GM21423 (cell line): ENCODE results near the gene SCNN1G.
A peak's percentile ranks its signal among the peaks of the same experiment; 100 is the strongest.

Source experiments
- ATAC-seq: cut with Tn5 transposase; IDR thresholded peaks from one replicate; pipeline ENCODE4 v1.9.1; 2021; ENCODE audit warnings: mild to moderate bottlenecking, moderate library complexity; ENCODE audit not compliant: unreplicated experiment

Gene SCNN1G

DNA sequence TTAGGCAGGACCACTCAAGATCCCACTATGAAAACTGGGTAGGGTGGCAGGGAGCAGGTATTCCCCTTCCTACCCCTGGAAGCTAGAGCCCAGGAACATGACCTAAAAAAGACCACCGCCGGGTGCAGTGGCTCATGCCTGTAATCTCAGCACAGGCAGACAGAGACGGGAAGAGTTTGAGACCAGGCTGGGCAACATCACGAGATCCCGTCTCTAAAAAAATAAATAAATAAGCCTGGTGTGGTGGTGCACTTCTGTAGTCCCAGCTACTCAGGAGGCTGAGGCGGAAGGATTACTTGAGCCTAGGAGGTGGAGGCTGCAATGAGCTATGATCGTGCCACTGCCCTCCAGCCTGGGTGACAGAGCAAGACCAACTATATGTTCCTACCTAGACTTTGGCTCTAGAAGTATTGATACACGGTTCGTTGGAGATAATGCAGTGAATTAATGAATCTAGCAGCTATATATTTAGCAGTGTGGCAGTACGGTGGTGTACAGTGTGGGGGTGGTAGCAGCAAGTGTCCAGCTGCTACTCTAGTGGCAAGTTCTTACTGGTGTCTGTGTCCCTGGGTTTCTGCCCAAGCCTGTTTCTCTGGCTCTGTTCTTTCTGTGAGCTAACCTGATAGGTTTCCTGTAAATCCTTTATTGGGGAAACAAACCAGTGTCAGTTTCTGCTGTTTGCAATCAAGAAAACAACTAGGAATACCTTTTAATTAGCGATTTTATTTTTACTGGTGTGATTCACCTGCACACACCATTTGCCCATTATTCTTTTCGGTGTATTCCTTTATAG lies 30.0 kb upstream of the SCNN1G start:
- no peak for ATAC-seq

- no peak for ATAC-seq
Measured at GRCh38 chr16:23155445-23156049, 27.0 kb upstream of the SCNN1G start.

GRCh38 chr16:23156110-23156509 lies 26.4 kb upstream of the SCNN1G start:
- no peak for ATAC-seq

DNA sequence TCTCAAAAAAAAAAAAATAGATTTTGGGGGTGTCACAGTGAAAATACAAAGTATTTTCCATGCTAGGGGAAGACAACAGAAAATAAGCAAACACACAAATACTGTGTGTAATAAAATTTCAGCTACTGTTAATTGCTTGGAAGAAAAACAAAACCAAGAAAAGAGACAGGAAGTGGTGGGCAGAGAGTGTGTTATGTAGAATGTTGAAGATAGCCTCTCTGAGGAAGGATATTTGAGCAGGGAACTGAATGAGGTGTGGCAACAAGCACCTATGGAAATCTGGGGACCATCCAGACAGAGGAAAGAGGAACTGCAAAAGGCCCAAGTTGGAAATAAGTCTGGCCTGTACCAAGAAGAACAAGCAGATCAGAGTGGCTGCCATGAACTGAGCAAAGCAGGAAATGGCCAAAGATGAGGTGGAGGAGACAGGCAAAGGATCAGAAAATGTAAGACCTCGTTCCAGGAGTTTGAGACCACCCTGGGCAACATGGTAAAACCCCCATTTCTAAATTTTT lies 25.5 kb upstream of the SCNN1G start:
- no peak for ATAC-seq

DNA sequence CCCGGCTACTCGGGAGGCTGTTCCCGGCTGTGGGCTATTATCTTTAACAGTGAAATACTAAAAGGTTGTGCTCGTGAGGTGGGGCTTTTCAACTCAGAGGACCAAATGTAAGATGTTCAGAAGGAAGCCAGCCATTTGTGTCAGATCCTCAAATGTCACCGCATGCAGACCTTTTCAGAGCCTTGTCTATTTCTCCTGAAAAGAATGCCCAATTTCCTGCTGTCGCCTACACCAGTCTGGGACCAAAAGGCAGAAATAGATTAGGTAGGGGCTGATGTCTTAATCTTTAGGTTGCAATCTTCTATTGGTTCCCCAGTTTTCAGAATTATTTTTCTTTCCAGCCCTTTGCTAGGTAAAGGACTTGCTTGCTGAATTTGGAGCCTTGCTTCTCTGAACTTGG lies 24.4 kb upstream of the SCNN1G start:
- ATAC-seq, result no peak

- no peak for ATAC-seq
Measured at GRCh38 chr16:23160082-23160481, 22.5 kb upstream of the SCNN1G start.

DNA sequence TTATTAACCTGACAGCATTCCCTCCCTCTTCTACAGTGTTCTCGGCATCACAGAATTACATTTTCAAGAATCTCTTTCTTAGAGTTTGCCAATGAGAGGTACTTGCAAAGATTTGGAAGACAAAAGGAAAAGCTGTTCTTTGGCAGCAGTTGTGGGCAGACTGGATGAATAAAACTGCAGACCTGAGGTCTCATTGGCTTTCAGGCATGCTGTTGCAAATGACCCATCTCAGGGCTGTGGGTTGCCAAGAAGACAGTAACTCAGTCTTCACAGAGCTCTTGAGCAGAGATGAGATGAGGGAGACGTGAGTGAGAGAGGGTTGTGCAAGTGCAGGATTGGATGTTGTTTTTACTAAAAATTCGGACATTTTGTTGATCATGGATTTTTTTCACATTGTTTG lies 22.0 kb upstream of the SCNN1G start:
- ATAC-seq, result no peak

GRCh38 chr16:23163921-23164320 lies 18.6 kb upstream of the SCNN1G start:
- no peak for ATAC-seq

- no peak for ATAC-seq
Measured at GRCh38 chr16:23164736-23165135, 17.8 kb upstream of the SCNN1G start.

DNA sequence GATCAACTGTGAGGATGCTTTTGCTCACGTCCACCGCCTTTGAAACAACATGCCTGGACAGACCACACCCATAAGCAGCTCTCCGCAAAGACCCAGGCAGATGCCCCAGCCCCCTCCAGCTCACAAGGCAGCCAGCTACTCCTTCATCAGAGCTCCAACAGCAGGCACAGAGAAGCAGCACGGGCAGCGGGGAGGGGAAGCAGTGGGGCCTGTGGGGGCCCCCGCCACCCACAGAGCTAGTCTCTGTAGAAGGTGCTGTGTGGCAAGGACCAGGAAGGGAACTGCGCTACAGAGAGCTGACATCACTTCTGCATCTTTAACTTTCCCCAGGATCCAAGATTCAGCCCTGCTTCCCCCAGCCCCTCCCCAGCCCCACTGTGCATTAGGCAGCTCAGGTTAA lies 10.0 kb upstream of the SCNN1G start:
- ATAC-seq, result no peak

- no peak for ATAC-seq
Measured at GRCh38 chr16:23172994-23173393, 9.6 kb upstream of the SCNN1G start.

- ATAC-seq, result no peak
Measured at GRCh38 chr16:23174622-23175021, 7.9 kb upstream of the SCNN1G start.

DNA sequence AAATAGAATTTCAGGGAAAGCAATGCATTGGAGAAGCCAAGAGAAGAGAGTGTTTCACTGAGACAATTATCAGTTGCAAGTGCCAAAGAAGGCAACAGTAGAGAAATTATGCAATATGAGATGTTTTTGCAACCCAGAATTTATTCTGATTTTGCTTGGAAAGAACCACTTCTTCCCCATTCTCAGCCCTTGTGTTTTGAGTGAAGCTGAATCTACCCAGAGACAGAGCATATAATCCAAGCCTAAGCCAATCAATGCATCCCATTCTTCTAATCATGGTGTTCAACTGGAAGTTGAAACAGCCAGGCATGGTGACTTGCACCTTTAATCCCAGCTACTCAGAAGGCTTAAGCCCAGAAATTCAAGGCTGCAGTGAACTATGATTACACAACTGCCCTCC lies 6.9 kb upstream of the SCNN1G start:
- ATAC-seq, result no peak

- ATAC-seq, result no peak
Measured at GRCh38 chr16:23181506-23181905, 1.0 kb upstream of the SCNN1G start.

- ATAC-seq, result peak; percentile 93
Measured at GRCh38 chr16:23182206-23182678, 303 bp upstream of the SCNN1G start.

GRCh38 chr16:23183543-23183862 lies 958 bp downstream of the SCNN1G start:
- no peak for ATAC-seq

DNA sequence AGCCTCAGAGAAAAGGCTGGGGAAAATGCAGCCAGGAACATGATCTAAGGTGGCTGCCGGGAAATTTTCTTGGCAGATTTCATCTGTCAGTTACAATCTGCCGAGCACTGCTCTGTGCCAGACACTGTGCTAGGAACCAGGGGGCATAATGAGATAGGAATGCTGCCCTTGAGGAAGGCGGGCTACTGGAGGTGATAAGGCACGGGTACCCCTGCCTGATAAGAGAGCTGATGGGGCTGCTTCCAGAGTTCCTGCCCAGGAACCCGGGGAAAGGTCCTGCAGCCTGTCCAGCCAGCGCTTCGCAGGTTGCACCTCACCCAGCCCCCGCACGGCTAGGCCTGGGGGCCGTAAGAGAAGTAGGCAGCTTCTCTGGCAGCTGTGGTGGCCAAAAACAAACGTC lies 3.1 kb downstream of the SCNN1G start:
- ATAC-seq, result no peak

- ATAC-seq, result no peak
Measured at GRCh38 chr16:23186171-23186570, 3.6 kb downstream of the SCNN1G start.

DNA sequence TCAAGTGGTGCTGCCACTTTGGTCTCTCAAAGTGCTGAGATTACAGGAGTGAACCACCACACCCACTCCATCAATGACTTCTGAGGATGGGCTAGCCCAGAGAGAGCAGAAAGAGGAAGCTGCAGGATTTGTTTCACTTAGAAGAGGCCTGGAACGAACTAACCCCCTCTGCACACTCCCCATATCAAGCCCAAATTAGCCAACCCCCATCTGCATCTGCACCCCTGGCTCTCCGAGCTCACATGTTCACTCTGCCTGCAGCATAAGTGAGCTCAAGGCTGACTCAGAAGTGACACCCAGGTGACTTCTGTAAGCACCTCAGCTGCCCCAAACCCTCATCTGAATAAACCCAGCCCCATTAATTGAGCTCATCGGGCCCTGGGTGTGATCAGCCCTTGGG lies 4.8 kb downstream of the SCNN1G start:
- no peak for ATAC-seq

DNA sequence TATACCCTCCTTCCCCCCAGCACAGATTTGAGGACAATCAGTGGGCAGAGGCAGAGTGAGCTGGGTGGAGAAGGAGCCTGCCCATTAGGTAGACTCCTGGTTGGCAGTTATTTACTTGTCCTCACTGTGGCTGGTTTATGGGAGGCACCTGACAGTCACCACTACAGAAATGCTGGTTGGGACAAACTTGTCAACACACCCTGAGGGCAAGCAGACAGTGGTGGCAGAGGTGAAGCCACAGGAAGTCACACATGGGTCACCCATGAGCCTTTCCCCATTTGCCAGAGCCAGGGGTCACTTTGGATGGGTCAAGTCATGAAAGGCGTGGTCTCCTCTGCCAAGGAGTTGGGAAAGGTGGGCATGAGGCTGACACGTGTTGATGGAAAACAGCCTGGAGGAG lies 6.4 kb downstream of the SCNN1G start:
- no peak for ATAC-seq

DNA sequence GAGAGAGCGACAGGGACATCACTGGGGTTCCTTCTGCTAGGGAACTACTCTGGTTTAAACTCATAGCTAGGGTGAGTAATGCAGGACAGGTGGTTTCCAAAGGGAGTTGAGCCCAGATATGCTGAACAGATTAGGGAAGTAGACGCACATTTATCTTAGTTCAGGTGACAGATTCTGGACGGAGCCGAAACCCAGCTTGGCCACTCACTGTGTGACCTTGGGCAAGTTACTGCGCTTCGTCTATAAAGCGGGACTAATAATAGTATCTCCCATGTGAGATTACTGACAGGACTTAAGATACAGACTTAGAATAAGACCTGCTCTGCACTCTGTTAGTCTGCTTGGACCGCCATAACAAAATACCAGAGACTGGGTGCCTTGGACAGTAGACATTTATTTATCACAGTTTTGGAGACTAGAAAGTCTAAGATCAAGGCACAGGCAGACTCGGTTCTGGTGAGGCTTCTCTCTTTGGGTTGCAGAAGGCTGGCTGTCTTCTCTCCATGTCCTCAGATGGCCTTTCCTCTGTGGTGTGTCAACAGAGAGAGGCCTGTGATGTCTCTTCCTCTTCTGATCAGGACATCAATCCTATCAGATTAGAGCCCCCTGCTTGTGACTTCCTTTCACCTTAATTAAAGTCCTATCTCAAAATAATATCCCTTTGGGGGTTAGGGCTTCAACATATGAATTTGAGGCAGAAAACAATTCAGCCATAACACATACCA lies 12.1 kb downstream of the SCNN1G start:
- no peak for ATAC-seq
